Measurements from ENCODE around the gene NPNT.

The NPNT gene

GRCh38 chr4:105917171-105917685 is 22.0 kb downstream of the NPNT start:
- DNase-seq (ENCODE audit: low read depth), result no peak

- DNase-seq (ENCODE audit: low read depth), result no peak
Observed at GRCh38 chr4:105921301-105921700, 26.0 kb downstream of the NPNT start.

GRCh38 chr4:105923497-105924238 is 28.4 kb downstream of the NPNT start:
- no peak for DNase-seq (ENCODE audit: low read depth)

GRCh38 chr4:105924341-105924740 is 29.1 kb downstream of the NPNT start:
- DNase-seq (ENCODE audit: low read depth), result no peak

GRCh38 chr4:105930698-105931097 is 35.4 kb downstream of the NPNT start:
- DNase-seq (ENCODE audit: low read depth), result no peak

GRCh38 chr4:105933083-105933482 is 37.8 kb downstream of the NPNT start:
- DNase-seq (ENCODE audit: low read depth), result no peak

GRCh38 chr4:105934386-105934785 is 39.1 kb downstream of the NPNT start:
- DNase-seq (ENCODE audit: low read depth), result no peak

GRCh38 chr4:105936901-105937300 is 41.6 kb downstream of the NPNT start:
- DNase-seq (ENCODE audit: low read depth), result no peak

- DNase-seq (ENCODE audit: low read depth), result no peak
Observed at GRCh38 chr4:105937759-105938158, 42.5 kb downstream of the NPNT start.

GRCh38 chr4:105943234-105943633 is 48.0 kb downstream of the NPNT start:
- DNase-seq (ENCODE audit: low read depth), result no peak

- no peak for DNase-seq (ENCODE audit: low read depth)
Observed at GRCh38 chr4:105944540-105944939, 49.3 kb downstream of the NPNT start.

- no peak for DNase-seq (ENCODE audit: low read depth)
Observed at GRCh38 chr4:105946771-105947170, 51.5 kb downstream of the NPNT start.

GRCh38 chr4:105950701-105951100 is 55.4 kb downstream of the NPNT start:
- no peak for DNase-seq (ENCODE audit: low read depth)

- no peak for DNase-seq (ENCODE audit: low read depth)
Observed at GRCh38 chr4:105951198-105951597, 55.9 kb downstream of the NPNT start.

GRCh38 chr4:105952591-105952990 is 57.3 kb downstream of the NPNT start:
- no peak for DNase-seq (ENCODE audit: low read depth)

- DNase-seq (ENCODE audit: low read depth), result no peak
Observed at GRCh38 chr4:105956569-105956968, 61.3 kb downstream of the NPNT start.

GRCh38 chr4:105957680-105958079 is 62.4 kb downstream of the NPNT start:
- no peak for DNase-seq (ENCODE audit: low read depth)

GRCh38 chr4:105963461-105964400 is 68.5 kb downstream of the NPNT start:
- DNase-seq (ENCODE audit: low read depth), result no peak

- DNase-seq (ENCODE audit: low read depth), result no peak
Observed at GRCh38 chr4:105965183-105965800, 70.0 kb downstream of the NPNT start.

GRCh38 chr4:105966051-105966450 is 70.8 kb downstream of the NPNT start:
- peak; percentile 29 for DNase-seq (ENCODE audit: low read depth)

GRCh38 chr4:105967058-105967658 is 71.9 kb downstream of the NPNT start:
- no peak for DNase-seq (ENCODE audit: low read depth)

GRCh38 chr4:105969575-105969974 is 74.3 kb downstream of the NPNT start:
- no peak for DNase-seq (ENCODE audit: low read depth)

Measured in HS-5 (cell line).